OCI-LY1 (cell line): ENCODE measurements around the gene MAP2.

Experiments
- CTCF ChIP-seq: fragments of 200-600 bp; sonication (generic), shearing (Covaris generic); IDR thresholded peaks from 2 replicates; pipeline ENCODE4 v1.5.1; 2017; ENCODE audit warnings: mild to moderate bottlenecking, antibody characterized with exemption, low read length, moderate library complexity, mixed read lengths
- EZH2 ChIP-seq: fragments of 200-600 bp; sonication (generic), shearing (Covaris generic); IDR thresholded peaks from 2 replicates; pipeline ENCODE4 v1.8.0; 2017; ENCODE audit warnings: borderline replicate concordance, mixed run types, mild to moderate bottlenecking, antibody characterized with exemption, low read length, moderate library complexity, mixed read lengths

GRCh38 chr2:209470466-209470865, 46.6 kb downstream of the MAP2 start:
- TF ChIP-seq CTCF = no peak
- TF ChIP-seq EZH2 = no peak
